SH-SY5Y (cell line): Measurements from ENCODE around the gene NKD1.

Source experiments
- GATA2 ChIP-seq: IDR thresholded peaks from 2 replicates; pipeline ENCODE4 v1.6.1; 2011; ENCODE audit warnings: mild to moderate bottlenecking, low read depth, low read length
- GATA3 ChIP-seq: IDR thresholded peaks from 2 replicates; pipeline ENCODE4 v1.6.1; 2011; ENCODE audit warnings: low read depth, mild to moderate bottlenecking, low read length, moderate library complexity

DNA sequence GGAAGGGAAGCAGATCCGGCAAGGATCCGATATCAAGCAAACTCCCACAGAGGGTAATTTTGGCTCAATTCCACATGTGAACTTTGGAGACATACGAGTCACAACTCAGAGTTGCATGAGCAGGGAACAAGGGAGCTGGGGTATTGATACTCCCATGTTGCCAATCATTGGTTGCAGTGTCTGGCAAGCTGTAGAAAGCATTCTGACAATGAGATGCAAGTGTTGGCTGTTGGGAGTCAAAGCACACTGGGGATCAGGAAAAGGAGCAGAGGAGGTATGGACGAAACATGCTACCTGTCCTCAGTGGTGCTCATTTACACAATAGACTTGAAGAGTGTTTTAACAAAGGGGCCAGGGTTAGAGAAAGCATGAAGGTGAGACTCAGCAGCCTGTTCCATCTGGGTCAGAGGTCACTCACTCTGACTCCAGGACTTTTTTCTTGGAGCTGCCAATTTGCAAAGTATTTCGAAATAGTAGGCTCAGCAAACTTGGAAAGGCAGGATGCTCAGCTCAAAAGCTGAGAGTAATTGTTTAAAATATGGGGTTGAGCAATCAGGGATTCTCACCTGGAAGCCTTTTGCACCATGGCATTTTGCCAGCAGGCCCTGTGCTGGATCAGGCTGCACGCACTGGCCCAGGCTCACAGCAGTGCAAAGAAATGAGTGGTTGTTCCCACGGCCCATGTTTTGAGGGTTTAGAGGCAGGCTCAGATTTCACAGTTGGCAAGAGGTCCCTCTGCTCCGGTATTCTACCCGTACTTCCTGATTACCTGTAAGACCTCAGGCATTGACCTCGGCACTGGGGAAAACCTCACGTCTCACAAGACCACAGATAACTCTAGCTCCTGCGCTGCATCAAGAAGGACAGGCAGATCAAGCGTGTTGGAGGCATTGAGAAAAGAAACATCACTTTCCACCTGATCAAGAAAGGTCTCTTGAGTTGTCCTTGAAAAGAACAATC lies 17.6 kb upstream of the NKD1 start:
- TF ChIP-seq GATA2 (no peak), GATA3 (no peak)
